Gastrocnemius medialis (tissue), 4 donors: ENCODE results near the gene SMIM44.

Source experiments
- CTCF ChIP-seq, 5 experiments: fragments of 450-650 bp in 3 of 5; fragments of 200-600 bp in 2 of 5; sonication (generic) in 2 of 5; IDR thresholded peaks in 4 of 5; conservative IDR thresholded peaks in 1 of 5; 1 replicate in 4 of 5; 2 replicates in 1 of 5; pipeline ENCODE4 v1.5.1; 2016 to 2019; ENCODE audit warnings: antibody characterized with exemption in 5 of 5, mild to moderate bottlenecking in 3 of 5, moderate library complexity in 3 of 5
- POLR2A ChIP-seq, 2 donors: fragments of 450-650 bp; IDR thresholded peaks; one replicate each; pipeline ENCODE4 v1.6.1; 2017; ENCODE audit warnings: antibody characterized with exemption in 2 of 2, mild to moderate bottlenecking in 2 of 2, moderate library complexity in 2 of 2

- TF ChIP-seq CTCF (IDR thresholded peaks at IDR 0.05 in 4 of 5, conservative IDR thresholded peaks at IDR 0.05 in 1 of 5) = no peak
- no peak for TF ChIP-seq POLR2A (IDR thresholded peaks at IDR 0.05)
Observed at GRCh38 chr19:3499738-3500428, 16.6 kb upstream of the SMIM44 start.
